Hematopoietic multipotent progenitor cell treated with erythropoietin and hydrocortisone succinate and interleukin-3 and kit ligand, for 8 days (in vitro differentiated cells): ENCODE results near the gene C6orf52.
"Not testable (repeated sequence)": the region's sequence is repeated elsewhere in the genome, so short reads cannot be mapped to it uniquely, and the experiment has no call there.

Experiments
- DNase-seq: peaks from one replicate; pipeline ENCODE4 v3.0.0-alpha.2; 2015

The C6orf52 gene

GRCh38 chr6:10695086-10695657 lies 756 bp upstream of the C6orf52 start:
- DNase-seq, result peak; percentile 33

- DNase-seq, result peak; percentile 31
Observed at GRCh38 chr6:10692965-10693538, 1.4 kb downstream of the C6orf52 start.

DNA sequence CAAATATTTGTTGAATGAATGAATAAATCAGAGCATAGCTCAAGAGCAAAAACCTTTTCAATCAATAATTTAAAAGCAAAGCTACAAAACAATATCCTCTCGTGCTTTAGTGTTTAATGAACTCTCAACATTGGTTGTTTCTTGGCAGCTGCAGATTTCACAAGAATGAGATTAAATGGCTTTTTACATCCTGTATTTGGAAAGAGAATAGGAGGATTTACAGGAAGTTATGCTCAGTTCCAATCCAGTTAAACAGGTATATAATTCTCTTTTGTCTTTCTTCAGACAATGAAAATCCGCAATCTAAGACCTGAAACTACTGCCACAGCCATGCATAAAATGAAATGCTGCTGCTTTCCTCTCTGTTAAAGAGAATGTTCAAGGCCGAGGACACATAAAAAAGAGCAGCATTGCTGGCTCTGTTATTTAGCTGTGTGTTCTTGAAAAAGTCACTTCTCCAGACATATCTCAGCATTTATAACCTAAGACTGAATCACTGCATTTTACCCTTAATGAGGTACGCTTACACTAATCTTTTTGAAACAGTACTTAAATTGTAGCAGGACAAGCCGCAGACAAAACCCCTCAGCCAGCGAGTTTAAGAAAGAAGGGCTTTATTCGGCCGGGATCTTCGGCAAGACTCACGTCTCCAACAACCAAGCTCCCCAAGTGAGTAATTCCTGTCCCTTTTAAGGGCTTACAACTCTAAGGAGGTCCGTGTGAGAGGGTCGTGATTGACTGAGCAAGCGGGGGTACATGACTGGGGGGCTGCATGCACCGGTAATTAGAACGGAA lies 3.6 kb downstream of the C6orf52 start:
- DNase-seq, result no peak

DNA sequence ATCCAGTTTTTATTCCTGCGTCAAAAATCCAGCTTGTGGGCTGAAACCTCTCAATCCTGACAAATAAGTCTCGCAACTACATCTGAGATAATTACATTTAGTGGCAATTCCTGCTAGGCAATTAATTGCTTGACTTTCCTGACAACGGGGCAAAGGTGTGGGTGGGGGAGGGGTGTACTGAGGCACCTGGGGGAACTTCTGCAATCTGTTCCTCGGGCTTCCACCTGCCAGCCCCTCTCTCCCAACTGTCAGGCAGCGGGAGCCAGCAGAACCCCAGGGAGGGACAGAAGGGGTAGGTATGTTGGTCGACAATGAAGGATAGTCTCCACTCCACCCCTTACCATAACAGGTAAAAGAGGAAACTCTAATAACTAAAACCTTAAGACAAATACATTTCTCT lies 6.8 kb downstream of the C6orf52 start:
- no peak for DNase-seq

GRCh38 chr6:10686901-10687300 lies 7.5 kb downstream of the C6orf52 start:
- DNase-seq, result no peak

- peak; percentile 83 for DNase-seq
Observed at GRCh38 chr6:10685092-10685915, 9.1 kb downstream of the C6orf52 start.

DNA sequence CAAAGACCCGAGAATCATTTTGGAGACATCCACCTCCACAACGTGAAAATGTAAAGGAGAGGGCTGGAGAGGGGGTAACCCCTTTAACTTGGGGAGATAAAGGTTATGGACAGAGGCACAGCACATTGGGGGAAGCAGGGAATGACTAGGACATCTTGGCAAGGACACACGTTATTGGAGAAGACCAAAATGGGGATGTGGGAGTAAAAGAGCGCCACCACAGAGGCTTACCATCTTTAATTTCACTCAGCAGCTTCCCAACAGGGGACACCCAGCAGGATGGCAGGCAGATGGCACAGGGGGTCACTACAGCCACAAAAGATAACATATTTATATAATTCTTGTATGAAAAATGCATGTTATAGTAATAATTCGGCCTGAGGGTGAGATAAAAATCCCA lies 9.8 kb downstream of the C6orf52 start:
- no peak for DNase-seq

DNA sequence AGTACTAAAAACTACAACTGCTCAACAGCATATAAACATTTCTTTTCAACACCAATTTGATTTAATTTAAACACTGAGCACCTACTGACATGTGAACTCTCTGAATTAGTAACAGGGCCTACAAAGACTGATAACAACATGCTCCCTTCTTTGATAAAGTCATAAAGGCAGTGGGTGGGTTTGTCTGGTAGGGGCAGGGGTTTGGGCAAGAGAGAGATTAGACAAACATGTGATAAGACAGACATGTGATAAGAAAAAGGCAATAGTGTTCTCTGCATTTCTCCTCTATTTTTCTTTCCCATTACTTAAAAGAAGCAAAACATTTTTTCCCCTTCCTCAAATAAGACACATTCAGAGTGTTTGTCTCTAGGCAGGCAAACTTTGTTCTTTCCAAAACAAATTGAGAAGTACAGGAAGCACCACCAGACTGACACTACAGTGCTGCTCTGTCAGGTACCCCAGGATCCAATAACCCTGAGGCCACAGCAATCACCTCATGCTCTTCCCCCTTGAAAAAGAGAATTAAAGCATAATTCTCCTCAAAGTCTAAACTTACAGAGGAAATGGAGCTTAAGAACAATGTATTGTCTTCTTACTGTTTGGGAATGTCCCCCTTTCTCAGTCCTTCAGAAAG lies 11.9 kb downstream of the C6orf52 start:
- DNase-seq, result peak; percentile 56

- no peak for DNase-seq
Observed at GRCh38 chr6:10681795-10682194, 12.6 kb downstream of the C6orf52 start.

DNA sequence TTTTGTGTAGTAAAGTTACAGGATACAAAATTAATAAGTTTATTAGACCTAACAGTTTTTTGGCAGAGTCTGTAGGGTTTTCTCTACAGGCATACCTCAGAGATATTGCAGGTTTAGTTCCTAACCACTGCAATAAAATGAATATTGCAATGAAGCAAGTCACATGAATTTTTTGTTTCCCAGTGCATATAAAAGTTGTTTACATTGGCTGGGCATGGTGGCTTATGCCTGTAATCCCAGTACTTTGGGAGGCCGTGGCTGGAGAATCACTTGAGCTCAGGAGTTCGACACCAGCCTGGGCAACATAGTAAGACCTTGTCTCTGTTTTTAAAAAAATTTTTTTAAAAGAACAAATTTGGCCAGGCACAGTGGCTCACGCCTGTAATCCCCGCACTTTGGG lies 16.0 kb downstream of the C6orf52 start:
- no peak for DNase-seq

- DNase-seq, result no peak
Observed at GRCh38 chr6:10676403-10676802, 18.0 kb downstream of the C6orf52 start.

DNA sequence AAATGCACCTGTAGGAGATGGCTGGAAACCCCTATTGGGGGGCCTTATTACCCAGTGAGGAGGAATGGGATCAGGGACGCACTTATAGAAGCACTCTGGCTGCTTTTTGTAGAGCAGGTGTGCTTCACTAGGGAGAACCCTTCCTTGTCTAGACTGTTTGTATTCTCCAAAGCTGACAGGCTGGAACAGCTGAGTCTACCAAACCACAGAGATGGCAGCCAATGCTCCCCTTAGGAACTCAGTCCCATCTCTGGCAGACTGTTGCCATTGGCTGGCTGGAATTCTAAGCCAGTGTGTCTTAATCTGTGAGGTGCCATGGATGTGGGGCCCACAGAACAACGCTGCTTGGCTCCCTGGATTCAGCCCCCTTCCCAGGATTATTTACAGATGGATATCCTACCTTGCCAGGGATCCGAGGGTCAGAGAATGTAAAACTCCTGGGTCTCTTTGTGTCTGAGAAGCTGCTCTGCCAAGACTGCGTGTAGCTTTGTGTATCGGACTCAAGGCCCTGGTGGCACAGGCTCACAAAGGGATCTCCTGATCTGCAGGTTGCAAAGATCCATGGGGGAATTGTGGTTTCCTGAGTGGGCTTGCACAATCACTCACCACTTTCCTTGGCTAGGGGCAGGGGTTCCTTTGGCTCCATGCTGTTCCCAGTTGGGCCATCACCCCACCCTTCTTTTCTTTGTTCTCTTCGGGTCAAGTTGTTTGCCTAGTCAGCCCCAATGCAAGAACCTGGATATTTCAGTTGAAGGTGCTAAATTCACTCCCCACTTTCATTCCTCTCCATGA lies 26.1 kb downstream of the C6orf52 start:
- DNase-seq, result no peak

DNA sequence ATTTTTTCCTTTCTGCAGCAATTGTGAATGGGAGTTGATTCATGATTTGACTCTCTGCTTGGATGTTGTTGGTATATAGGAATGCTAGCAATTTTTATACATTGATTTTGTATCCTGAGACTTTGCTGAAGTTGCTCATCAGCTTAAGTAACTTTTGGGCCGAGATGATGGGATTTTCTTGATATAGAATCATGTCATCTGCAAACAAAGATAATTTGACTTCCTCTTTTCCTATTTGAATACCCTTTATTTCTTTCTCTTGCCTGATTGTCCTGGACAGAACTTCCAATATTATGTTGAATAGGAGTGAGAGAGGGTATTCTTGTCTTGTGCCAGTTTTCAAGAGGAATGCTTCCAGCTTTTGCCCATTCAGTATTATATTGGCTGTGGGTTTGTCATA lies 28.8 kb downstream of the C6orf52 start:
- not testable (repeated sequence) for DNase-seq

DNA sequence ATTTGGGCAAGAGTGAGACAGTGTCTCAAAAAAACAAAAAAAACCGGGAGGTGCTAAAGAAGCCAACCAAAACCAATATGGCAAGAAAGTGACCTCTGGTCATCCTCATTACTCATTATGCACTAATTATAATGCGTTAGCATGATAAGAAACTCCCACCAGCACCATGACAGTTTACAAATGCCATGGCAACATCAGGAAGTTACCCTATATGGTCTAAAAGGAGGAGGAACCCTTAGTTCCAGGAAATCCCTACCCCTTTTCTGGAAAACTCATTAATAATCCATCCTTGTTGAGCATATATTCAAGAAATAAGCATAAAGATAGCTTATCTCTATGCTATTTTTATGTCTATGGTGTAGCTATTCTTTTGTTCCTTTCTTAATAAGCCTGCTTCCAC lies 31.7 kb downstream of the C6orf52 start:
- DNase-seq, result no peak

GRCh38 chr6:10662207-10662606 lies 32.2 kb downstream of the C6orf52 start:
- DNase-seq, result no peak

DNA sequence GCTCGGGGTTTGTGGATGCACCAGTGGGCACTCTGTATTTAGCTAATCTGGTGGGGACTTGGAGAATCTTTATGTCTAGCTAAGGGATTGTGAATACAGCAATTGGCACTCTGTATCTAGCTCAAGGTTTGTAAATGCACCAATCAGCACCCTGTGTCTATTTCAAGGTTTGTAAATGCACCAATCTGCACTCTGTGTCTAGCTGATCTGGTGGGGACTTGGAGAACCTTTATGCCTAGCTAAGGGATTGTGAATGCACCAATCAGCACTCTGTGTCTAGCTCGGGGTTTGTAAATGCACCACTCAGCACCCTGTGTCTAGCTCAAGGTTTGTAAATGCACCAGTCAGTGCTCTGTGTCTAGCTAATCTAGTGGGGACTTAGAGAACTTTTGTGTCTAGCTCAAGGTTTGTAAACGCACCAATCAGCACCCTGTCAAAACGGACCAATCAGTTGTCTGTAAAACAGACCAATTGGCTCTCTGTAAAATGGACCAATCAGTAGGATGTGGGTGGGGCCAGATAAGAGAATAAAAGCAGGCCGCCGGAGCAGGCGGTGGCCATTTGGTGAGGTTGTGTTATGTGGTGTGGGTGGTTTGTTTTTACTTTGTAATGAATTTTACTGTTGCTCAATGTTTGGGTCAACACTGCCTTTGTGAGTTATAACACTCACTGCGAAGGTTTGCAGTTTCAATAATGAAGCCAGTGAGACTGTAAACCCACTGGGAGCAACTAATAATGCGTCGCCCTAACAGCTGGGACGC lies 33.8 kb downstream of the C6orf52 start:
- DNase-seq, result not testable (repeated sequence)

DNA sequence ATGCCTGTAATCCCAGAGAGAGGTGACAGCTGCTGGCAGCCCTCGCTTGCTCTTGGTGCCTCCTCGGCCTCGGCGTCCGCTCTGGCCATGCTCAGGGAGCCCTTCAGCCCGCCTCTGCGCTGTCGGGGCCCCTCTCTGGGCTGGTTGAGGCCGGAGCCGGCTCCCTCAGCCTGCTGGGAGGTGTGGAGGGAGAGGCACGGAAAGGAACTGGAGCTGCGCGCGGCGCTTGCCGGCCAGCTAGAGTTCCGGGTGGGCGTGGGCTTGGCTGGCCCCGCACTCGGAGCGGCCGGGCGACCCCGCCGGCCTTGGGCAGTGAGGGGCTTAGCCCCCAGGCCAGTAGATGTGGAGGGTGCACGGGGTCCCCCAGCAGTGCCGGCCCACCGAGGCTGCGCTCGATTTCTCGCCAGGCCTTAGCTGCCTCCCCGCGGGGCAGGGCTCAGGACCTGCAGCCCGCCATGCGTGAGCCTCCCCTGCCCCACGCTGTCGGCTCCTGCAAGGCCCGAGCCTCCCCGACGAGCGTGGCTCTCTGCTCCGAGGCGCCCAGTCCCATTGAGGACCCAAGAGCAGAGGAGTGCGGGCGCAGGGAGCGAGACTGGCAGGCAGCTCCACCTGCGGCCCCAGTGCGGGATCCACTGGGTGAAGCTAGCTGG lies 34.6 kb downstream of the C6orf52 start:
- DNase-seq, result no peak

DNA sequence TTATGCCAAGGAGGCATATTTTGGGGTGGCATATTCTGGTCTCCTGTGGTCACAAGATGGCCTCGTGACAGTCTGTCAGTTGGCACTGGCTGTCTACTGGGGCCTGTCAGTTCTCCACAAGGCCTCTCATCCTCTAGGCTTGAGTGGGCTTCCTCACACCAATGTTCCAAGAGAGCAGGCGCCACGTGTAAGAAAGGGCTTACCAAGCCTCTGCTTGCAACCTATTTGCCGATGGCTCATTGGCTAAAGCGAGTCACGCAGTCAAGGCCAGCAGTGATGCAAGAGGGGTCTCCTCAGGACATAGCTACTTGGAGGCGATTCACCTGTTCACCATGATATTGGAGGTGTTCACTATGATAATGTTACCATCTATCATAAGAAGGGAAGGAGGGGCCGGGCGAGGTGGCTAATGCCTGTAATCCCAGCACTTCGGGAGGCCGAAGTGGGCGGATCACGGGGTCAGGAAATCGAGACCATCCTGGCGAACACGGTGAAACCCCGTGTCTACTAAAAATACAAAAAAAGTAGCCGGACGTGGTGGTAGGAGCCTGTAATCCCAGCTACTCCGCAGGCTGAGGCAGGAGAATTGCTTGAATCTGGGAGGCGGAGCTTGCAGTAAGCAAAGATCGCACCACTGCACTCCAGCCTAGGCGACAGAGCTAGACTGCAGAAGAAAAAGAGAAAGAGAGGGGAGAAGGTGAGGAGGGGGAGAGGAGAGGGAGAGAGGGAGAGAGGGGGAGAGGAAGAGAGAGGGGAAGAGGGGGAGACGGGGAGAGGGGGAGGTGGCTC lies 35.3 kb downstream of the C6orf52 start:
- no peak for DNase-seq

DNA sequence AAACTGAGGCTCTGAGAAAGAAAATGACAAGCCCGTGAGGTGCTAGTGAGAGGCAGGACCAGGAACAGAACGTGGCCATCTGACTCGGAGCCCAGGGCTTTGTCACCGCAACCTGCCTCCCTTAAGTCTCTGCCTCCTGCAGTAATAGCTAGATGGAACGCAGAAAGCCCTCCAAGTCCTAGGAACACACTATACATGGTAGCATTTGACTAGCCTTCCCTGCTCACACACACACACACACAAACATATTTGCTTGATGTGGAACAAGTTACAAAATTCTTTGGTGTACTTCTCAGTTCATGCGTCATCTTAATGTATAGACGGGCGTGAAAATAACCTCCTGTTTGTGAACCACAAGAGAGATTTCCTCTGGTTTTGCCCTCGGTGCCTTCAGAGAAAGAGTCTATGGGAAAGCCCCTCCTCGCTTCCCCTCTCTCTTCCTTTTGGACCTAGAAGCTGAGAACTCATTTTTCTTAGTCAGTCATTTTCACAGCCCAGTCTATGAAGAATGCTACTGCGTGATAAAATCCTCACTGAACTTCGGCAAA lies 38.8 kb downstream of the C6orf52 start:
- no peak for DNase-seq

DNA sequence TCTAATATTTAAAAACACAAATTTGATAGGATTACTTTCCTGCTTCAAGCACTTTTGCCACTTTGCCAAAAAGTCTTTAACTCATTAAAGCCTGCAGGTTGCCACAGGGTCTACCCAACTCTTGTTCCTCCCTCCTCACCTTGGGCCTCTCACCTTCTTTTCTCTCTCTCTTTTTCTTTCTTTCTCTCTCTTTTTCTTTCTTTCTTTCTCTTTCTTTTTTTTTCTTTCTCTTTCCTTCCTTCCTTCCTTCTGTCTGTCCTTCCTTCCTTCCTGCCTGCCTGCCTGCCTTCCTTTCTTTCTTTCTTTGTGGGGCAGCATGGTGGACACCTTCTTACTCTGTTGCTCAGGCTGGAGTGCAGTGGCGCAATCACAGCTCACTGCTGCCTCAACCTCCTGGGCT lies 50.2 kb downstream of the C6orf52 start:
- DNase-seq, result no peak
